ENCODE data around the gene NLRP3.
"Not testable (repeated sequence)": the region's sequence is repeated elsewhere in the genome, so short reads cannot be mapped to it uniquely, and the experiment has no call there.

DNA sequence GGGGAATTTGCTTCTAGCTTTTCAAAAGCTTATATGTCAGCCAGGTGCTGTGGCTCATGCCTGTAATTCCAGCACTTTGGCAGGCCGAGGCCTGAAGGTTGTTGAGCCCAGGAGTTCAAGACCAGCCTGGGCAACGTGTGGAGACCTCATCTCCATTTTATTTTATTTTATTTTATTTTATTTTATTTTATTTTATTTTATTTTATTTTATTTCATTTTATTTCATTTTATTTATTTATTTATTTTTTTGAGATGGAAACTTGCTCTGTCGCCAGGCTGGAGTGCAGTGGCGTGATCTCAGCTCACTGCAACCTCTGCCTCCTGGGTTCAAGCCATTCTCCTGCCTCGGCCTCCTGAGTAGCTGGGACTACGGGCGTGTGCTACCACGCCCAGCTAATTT, 20.9 kb upstream of the NLRP3 start:
- TF ChIP-seq, protein P1, sequence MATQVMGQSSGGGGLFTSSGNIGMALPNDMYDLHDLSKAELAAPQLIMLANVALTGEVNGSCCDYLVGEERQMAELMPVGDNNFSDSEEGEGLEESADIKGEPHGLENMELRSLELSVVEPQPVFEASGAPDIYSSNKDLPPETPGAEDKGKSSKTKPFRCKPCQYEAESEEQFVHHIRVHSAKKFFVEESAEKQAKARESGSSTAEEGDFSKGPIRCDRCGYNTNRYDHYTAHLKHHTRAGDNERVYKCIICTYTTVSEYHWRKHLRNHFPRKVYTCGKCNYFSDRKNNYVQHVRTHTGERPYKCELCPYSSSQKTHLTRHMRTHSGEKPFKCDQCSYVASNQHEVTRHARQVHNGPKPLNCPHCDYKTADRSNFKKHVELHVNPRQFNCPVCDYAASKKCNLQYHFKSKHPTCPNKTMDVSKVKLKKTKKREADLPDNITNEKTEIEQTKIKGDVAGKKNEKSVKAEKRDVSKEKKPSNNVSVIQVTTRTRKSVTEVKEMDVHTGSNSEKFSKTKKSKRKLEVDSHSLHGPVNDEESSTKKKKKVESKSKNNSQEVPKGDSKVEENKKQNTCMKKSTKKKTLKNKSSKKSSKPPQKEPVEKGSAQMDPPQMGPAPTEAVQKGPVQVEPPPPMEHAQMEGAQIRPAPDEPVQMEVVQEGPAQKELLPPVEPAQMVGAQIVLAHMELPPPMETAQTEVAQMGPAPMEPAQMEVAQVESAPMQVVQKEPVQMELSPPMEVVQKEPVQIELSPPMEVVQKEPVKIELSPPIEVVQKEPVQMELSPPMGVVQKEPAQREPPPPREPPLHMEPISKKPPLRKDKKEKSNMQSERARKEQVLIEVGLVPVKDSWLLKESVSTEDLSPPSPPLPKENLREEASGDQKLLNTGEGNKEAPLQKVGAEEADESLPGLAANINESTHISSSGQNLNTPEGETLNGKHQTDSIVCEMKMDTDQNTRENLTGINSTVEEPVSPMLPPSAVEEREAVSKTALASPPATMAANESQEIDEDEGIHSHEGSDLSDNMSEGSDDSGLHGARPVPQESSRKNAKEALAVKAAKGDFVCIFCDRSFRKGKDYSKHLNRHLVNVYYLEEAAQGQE (IDR thresholded peaks at IDR 0.05; ENCODE audit: borderline replicate concordance in 1 of 2, low read depth in 1 of 2, low read length in 2 of 2), result not testable (repeated sequence)
- TF ChIP-seq, protein P2, sequence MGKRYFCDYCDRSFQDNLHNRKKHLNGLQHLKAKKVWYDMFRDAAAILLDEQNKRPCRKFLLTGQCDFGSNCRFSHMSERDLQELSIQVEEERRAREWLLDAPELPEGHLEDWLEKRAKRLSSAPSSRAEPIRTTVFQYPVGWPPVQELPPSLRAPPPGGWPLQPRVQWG (CRISPR knock-in tag; IDR thresholded peaks at IDR 0.05; ENCODE audit: borderline replicate concordance, low read depth), result not testable (repeated sequence)
- TF ChIP-seq ZNF260 (CRISPR knock-in tag; IDR thresholded peaks at IDR 0.05; ENCODE audit: borderline replicate concordance, low read depth); NFE2 (CRISPR knock-in tag; IDR thresholded peaks at IDR 0.05); ZKSCAN8 (CRISPR knock-in tag; IDR thresholded peaks at IDR 0.05; ENCODE audit: borderline replicate concordance); GZF1 (CRISPR knock-in tag; IDR thresholded peaks at IDR 0.05); EZH2 (conservative IDR thresholded peaks at IDR 0.05; ENCODE audit: low read depth, low read length): not testable (repeated sequence)
- TF ChIP-seq, protein P3, sequence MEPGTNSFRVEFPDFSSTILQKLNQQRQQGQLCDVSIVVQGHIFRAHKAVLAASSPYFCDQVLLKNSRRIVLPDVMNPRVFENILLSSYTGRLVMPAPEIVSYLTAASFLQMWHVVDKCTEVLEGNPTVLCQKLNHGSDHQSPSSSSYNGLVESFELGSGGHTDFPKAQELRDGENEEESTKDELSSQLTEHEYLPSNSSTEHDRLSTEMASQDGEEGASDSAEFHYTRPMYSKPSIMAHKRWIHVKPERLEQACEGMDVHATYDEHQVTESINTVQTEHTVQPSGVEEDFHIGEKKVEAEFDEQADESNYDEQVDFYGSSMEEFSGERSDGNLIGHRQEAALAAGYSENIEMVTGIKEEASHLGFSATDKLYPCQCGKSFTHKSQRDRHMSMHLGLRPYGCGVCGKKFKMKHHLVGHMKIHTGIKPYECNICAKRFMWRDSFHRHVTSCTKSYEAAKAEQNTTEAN (CRISPR knock-in tag; conservative IDR thresholded peaks at IDR 0.05), result not testable (repeated sequence)

Measured in HepG2 (cell line).